Measurements from ENCODE around the gene NMNAT2. TPM values are rescaled to one million over a fixed set of nuclear protein-coding genes. Genes with fewer than 3 reads are reported as not detected.

Gene NMNAT2
- total RNA-seq, 5 donors from 2014 or later (not counting 1 experiment from before 2014, with no cell fraction given) = 0.16 TPM; not detected in 4

- Histone ChIP-seq H3K9me3 (no peaks in the 10 kb centered on the region), H3K36me3 (ENCODE audit: control insufficient read depth in 2 of 2, extremely low read depth in 1 of 2, insufficient read depth in 1 of 2, low read length in 1 of 2) (no peaks in the 10 kb centered on the region), H3K4me3 (ENCODE audit: control insufficient read depth in 1 of 2, extremely low read depth in 1 of 2, low read length in 1 of 2) (no peak overlapping the region), H3K27ac (ENCODE audit: low read length) (no peak overlapping the region), H3K27me3 (replicated peaks in 1 of 2; ENCODE audit: control insufficient read depth in 2 of 2, extremely low read depth in 1 of 2, insufficient read depth in 2 of 2, low read length in 1 of 2) (peaks cover 0 to 2% of the 10 kb centered on the region in 2 experiments), H3K4me1 (ENCODE audit: control insufficient read depth in 1 of 2, extremely low read depth in 1 of 2, insufficient read depth in 2 of 2, low read length in 2 of 2) (no peaks in the 10 kb centered on the region)
- no CpG with 5 or more reads among the region's 1 CpG for WGBS (ENCODE audit: insufficient coverage)
- no peak for ATAC-seq (replicated peaks in 1 of 4)
- no peaks in the 10 kb centered on the region for H3K36me3 Mint-ChIP-seq
- CTCF ChIA-PET = no interaction called here
- POLR2A ChIA-PET = no interaction called here
- H3K4me3 Mint-ChIP-seq = no peak overlapping the region
- no peaks in the 10 kb centered on the region for H3K9me3 Mint-ChIP-seq
- H3K4me1 Mint-ChIP-seq = peaks cover 0 to 27% (median 4%) of the 10 kb centered on the region in 3 donors
- no peak for DNase-seq
- peaks cover 14 to 16% of the 10 kb centered on the region in 2 donors for H3K27me3 Mint-ChIP-seq
- H3K27ac Mint-ChIP-seq = no peak overlapping the region
Observed at GRCh38 chr1:183212870-183213269, 205.3 kb downstream of the NMNAT2 start.

- H3K4me3 Mint-ChIP-seq = no peak overlapping the region
- H3K36me3 ChIP-seq (ENCODE audit: control insufficient read depth in 2 of 2, extremely low read depth in 1 of 2, insufficient read depth in 1 of 2, low read length in 1 of 2) = no peaks in the 10 kb centered on the region
- ATAC-seq (replicated peaks in 1 of 4) = no peak
- no peak overlapping the region for H3K27ac ChIP-seq (ENCODE audit: low read length)
- H3K27ac Mint-ChIP-seq = no peak overlapping the region
- no peaks in the 10 kb centered on the region for H3K36me3 Mint-ChIP-seq
- H3K4me1 ChIP-seq (ENCODE audit: control insufficient read depth in 1 of 2, extremely low read depth in 1 of 2, insufficient read depth in 2 of 2, low read length in 2 of 2) = no peaks in the 10 kb centered on the region
- ChIA-PET POLR2A (no interaction called here), CTCF (no interaction called here)
- no peaks in the 10 kb centered on the region for H3K9me3 ChIP-seq
- H3K27me3 Mint-ChIP-seq = peaks cover 10 to 14% of the 10 kb centered on the region in 2 donors
- no peaks in the 10 kb centered on the region for H3K27me3 ChIP-seq (replicated peaks in 1 of 2; ENCODE audit: control insufficient read depth in 2 of 2, extremely low read depth in 1 of 2, insufficient read depth in 2 of 2, low read length in 1 of 2)
- no peaks in the 10 kb centered on the region for H3K9me3 Mint-ChIP-seq
- no peak for DNase-seq
- no peak overlapping the region for H3K4me3 ChIP-seq (ENCODE audit: control insufficient read depth in 1 of 2, extremely low read depth in 1 of 2, low read length in 1 of 2)
- H3K4me1 Mint-ChIP-seq = peaks cover 0 to 14% (median 0%) of the 10 kb centered on the region in 3 donors
Observed at GRCh38 chr1:183210681-183211080, 207.5 kb downstream of the NMNAT2 start.

GRCh38 chr1:183209533-183210158 is 208.5 kb downstream of the NMNAT2 start:
- H3K27ac ChIP-seq (ENCODE audit: low read length) = no peak overlapping the region
- CTCF ChIA-PET = interaction anchor here in 1 of 2 donors (0.7 kb wide), 1 partner anchor 10 kb away, joined by 3 read pairs; no protein-coding TSS in a partner anchor
- no peak for ATAC-seq (replicated peaks in 1 of 4)
- Mint-ChIP-seq H3K9me3 (no peaks in the 10 kb centered on the region), H3K36me3 (no peaks in the 10 kb centered on the region), H3K27ac (no peak overlapping the region), H3K27me3 (peaks cover 10 to 12% of the 10 kb centered on the region in 2 donors), H3K4me3 (no peak overlapping the region), H3K4me1 (peaks cover 0 to 14% (median 0%) of the 10 kb centered on the region in 3 donors)
- no peaks in the 10 kb centered on the region for H3K36me3 ChIP-seq (ENCODE audit: control insufficient read depth in 2 of 2, extremely low read depth in 1 of 2, insufficient read depth in 1 of 2, low read length in 1 of 2)
- no peaks in the 10 kb centered on the region for H3K27me3 ChIP-seq (replicated peaks in 1 of 2; ENCODE audit: control insufficient read depth in 2 of 2, extremely low read depth in 1 of 2, insufficient read depth in 2 of 2, low read length in 1 of 2)
- H3K9me3 ChIP-seq = no peaks in the 10 kb centered on the region
- no peak for DNase-seq
- POLR2A ChIA-PET = interaction anchor here in 1 of 2 donors (0.5 to 0.6 kb wide), 2 partner anchors 206 to 1844 kb away, joined by 3 read pairs; no protein-coding TSS in a partner anchor
- H3K4me1 ChIP-seq (ENCODE audit: control insufficient read depth in 1 of 2, extremely low read depth in 1 of 2, insufficient read depth in 2 of 2, low read length in 2 of 2) = peaks cover 0 to 2% of the 10 kb centered on the region in 2 experiments
- no peak overlapping the region for H3K4me3 ChIP-seq (ENCODE audit: control insufficient read depth in 1 of 2, extremely low read depth in 1 of 2, low read length in 1 of 2)

- Mint-ChIP-seq H3K9me3 (no peaks in the 10 kb centered on the region), H3K4me1 (peaks cover 2 to 15% (median 3%) of the 10 kb centered on the region in 3 donors), H3K27me3 (peaks cover 0 to 1% of the 10 kb centered on the region in 2 donors), H3K27ac (no peak overlapping the region), H3K36me3 (no peaks in the 10 kb centered on the region), H3K4me3 (no peak overlapping the region)
- WGBS (ENCODE audit: insufficient coverage) = 100% methylated on average over 2 of the region's 6 CpGs
- no peaks in the 10 kb centered on the region for H3K36me3 ChIP-seq (ENCODE audit: control insufficient read depth in 2 of 2, extremely low read depth in 1 of 2, insufficient read depth in 1 of 2, low read length in 1 of 2)
- DNase-seq = no peak
- H3K9me3 ChIP-seq = no peaks in the 10 kb centered on the region
- ATAC-seq (replicated peaks in 1 of 4) = no peak
- H3K27me3 ChIP-seq (replicated peaks in 1 of 2; ENCODE audit: control insufficient read depth in 2 of 2, extremely low read depth in 1 of 2, insufficient read depth in 2 of 2, low read length in 1 of 2) = no peaks in the 10 kb centered on the region
- CTCF ChIA-PET = no interaction called here
- POLR2A ChIA-PET = no interaction called here
- H3K27ac ChIP-seq (ENCODE audit: low read length) = no peak overlapping the region
- H3K4me3 ChIP-seq (ENCODE audit: control insufficient read depth in 1 of 2, extremely low read depth in 1 of 2, low read length in 1 of 2) = no peak overlapping the region
- H3K4me1 ChIP-seq (ENCODE audit: control insufficient read depth in 1 of 2, extremely low read depth in 1 of 2, insufficient read depth in 2 of 2, low read length in 2 of 2) = peaks cover 0 to 2% of the 10 kb centered on the region in 2 experiments
Observed at GRCh38 chr1:183206538-183207122, 211.6 kb downstream of the NMNAT2 start.

- Histone ChIP-seq H3K9me3 (no peaks in the 10 kb centered on the region), H3K36me3 (ENCODE audit: control insufficient read depth in 2 of 2, extremely low read depth in 1 of 2, insufficient read depth in 1 of 2, low read length in 1 of 2) (no peaks in the 10 kb centered on the region), H3K4me1 (ENCODE audit: control insufficient read depth in 1 of 2, extremely low read depth in 1 of 2, insufficient read depth in 2 of 2, low read length in 2 of 2) (peaks cover 0 to 2% of the 10 kb centered on the region in 2 experiments), H3K4me3 (ENCODE audit: control insufficient read depth in 1 of 2, extremely low read depth in 1 of 2, low read length in 1 of 2) (no peak overlapping the region), H3K27ac (ENCODE audit: low read length) (no peak overlapping the region), H3K27me3 (replicated peaks in 1 of 2; ENCODE audit: control insufficient read depth in 2 of 2, extremely low read depth in 1 of 2, insufficient read depth in 2 of 2, low read length in 1 of 2) (peaks cover 0 to 3% of the 10 kb centered on the region in 2 experiments)
- CTCF ChIA-PET = no interaction called here
- DNase-seq (no peak), ATAC-seq (replicated peaks in 1 of 4) (no peak)
- Mint-ChIP-seq H3K4me1 (peaks cover 2 to 15% (median 3%) of the 10 kb centered on the region in 3 donors), H3K4me3 (no peak overlapping the region), H3K9me3 (no peaks in the 10 kb centered on the region), H3K36me3 (no peaks in the 10 kb centered on the region), H3K27me3 (peaks cover 4 to 6% of the 10 kb centered on the region in 2 donors), H3K27ac (no peak overlapping the region)
- POLR2A ChIA-PET = no interaction called here
- 94% methylated on average over 2 of the region's 3 CpGs for WGBS (ENCODE audit: insufficient coverage)
Observed at GRCh38 chr1:183205196-183205781, 212.9 kb downstream of the NMNAT2 start.

GRCh38 chr1:183203094-183203493 is 215.1 kb downstream of the NMNAT2 start:
- H3K4me1 Mint-ChIP-seq = peaks cover 2 to 14% (median 3%) of the 10 kb centered on the region in 3 donors
- no peak overlapping the region for H3K4me3 Mint-ChIP-seq
- peaks cover 0 to 2% of the 10 kb centered on the region in 2 experiments for H3K4me1 ChIP-seq (ENCODE audit: control insufficient read depth in 1 of 2, extremely low read depth in 1 of 2, insufficient read depth in 2 of 2, low read length in 2 of 2)
- no peaks in the 10 kb centered on the region for H3K36me3 Mint-ChIP-seq
- H3K4me3 ChIP-seq (ENCODE audit: control insufficient read depth in 1 of 2, extremely low read depth in 1 of 2, low read length in 1 of 2) = no peak overlapping the region
- H3K36me3 ChIP-seq (ENCODE audit: control insufficient read depth in 2 of 2, extremely low read depth in 1 of 2, insufficient read depth in 1 of 2, low read length in 1 of 2) = no peaks in the 10 kb centered on the region
- no peaks in the 10 kb centered on the region for H3K9me3 ChIP-seq
- peaks cover 0 to 3% of the 10 kb centered on the region in 2 experiments for H3K27me3 ChIP-seq (replicated peaks in 1 of 2; ENCODE audit: control insufficient read depth in 2 of 2, extremely low read depth in 1 of 2, insufficient read depth in 2 of 2, low read length in 1 of 2)
- CTCF ChIA-PET = no interaction called here
- peaks cover 4 to 10% of the 10 kb centered on the region in 2 donors for H3K27me3 Mint-ChIP-seq
- no CpG with 5 or more reads among the region's 3 CpGs for WGBS (ENCODE audit: insufficient coverage)
- DNase-seq (no peak), ATAC-seq (replicated peaks in 1 of 4) (no peak)
- H3K9me3 Mint-ChIP-seq = no peaks in the 10 kb centered on the region
- POLR2A ChIA-PET = no interaction called here
- no peak overlapping the region for H3K27ac ChIP-seq (ENCODE audit: low read length)
- H3K27ac Mint-ChIP-seq = no peak overlapping the region

Measured in T-cell (primary cell).